ENCODE results near the gene HOXD10.

HOXD10 gene

DNA sequence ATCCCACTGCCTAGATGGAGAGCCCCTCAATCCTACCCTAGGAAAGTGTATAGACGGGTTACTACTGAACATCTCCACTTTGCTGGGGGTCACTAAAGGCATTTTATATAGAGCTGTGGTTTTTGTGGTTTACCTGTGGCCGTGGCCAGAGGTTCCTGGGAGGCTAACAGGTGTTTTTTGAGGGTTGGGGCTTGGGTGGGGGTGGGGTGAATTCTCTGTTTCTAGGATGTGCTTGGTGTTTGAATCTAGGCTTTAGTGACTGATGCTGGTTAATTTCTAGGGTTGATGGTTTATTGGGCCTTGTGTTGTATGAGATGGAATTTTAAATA lies 20.6 kb downstream of the HOXD10 start:
- DNase-seq: no peak

DNA sequence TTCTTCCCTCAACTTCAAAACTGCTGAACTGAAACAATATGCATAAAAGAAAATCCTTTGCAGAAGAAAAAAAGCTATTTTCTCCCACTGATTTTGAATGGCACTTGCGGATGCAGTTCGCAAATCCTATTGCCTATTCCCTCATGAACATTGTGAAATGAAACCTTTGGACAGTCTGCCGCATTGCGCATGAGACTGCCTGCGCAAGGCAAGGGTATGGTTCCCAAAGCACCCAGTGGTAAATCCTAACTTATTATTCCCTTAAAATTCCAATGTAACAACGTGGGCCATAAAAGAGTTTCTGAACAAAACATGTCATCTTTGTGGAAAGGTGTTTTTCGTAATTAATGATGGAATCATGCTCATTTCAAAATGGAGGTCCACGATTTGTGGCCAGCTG lies 21.3 kb downstream of the HOXD10 start:
- no peak for DNase-seq

DNA sequence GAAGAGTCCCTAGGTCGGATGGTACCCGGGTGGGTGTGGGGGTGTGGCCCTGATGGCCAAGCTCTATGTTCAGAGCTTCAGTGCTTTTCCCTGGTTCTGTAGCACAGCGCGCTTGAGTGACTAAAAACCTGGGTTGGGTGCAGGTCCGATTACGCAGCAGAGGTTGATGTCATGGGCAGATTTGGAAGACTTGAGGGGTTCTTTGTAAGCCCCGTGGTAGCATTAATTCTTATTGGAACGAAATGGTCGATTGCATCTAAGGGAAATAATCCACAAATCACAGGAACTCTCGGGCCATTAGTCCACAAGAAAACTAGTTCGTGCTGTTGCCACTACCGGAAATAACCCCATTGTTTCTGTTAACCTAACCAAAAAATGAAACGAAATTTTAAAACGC lies 21.9 kb downstream of the HOXD10 start:
- DNase-seq: no peak

DNA sequence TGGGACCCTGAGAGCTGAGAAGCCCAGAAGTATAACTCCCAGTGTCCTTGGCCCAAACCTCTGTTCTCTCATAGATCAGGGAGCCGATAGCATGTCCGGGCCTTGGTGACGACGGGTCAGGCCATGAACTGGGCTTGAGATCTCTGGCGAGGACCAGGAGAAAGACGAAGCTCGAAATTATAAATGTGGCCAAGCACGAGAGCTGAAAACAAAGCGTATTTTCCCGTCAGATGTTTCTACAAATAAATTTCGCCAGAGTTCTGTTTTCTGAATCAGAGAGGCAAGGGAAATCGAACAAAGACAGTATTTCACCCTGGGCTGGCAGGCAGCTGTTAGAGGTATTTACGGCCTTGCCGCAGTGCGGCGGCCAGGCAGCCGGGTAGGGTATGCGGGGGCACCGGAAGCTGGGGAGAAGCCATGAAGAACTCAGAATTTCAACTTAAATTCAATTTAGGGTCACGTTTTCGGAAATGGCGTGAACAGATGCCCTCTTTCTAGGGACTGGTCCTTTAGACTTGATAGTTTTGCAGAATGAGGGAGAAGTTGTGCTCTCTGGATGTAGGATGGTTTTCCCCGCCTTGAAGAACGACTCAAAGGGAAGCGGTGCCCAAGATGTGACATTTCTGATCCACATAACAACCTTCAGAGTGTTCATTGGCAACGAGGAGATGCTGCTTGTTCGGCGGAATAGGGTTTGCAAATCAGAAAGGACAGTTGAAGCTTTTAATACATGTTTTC lies 22.5 kb downstream of the HOXD10 start:
- no peak for DNase-seq

DNA sequence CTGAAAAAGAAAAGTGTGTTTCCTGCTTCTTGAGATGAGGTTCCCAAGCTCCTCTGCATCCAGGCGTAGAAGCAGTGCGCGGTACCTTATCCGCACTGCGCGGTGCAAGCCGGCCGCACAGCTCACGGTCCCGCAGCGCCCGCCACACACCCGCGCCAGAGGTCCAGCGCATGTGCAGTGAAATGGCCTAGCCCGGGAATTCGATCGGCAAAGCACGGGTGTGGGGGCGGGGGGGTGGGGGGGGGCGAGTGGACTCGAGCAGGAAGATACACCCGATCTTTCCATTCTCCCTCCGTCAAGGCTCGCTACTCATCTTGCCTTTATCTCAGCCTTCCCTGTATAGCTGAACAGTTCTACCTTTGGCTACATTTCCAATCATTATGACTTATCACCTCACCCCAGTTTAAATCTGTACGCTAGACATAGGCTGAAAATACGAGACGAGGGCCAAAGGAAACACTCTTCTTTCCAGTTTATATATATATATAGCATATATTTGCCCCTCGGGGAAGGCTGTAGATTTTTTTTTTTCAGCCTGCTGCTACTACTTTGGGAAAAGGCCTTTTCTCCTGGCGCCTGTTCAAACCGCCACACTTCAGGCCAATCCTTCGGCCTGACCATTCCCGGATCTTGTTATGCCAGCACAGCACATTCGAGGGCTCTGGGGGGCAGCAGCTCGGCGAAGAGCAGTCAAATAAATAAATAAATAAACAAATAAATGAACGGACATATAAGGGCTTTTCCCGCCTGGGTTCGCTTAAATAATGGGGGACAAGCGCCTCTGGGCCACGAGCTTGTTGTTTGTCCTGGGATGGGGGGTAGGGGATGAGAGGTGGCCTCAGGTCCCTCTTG lies 23.3 kb downstream of the HOXD10 start:
- no peak for DNase-seq

DNA sequence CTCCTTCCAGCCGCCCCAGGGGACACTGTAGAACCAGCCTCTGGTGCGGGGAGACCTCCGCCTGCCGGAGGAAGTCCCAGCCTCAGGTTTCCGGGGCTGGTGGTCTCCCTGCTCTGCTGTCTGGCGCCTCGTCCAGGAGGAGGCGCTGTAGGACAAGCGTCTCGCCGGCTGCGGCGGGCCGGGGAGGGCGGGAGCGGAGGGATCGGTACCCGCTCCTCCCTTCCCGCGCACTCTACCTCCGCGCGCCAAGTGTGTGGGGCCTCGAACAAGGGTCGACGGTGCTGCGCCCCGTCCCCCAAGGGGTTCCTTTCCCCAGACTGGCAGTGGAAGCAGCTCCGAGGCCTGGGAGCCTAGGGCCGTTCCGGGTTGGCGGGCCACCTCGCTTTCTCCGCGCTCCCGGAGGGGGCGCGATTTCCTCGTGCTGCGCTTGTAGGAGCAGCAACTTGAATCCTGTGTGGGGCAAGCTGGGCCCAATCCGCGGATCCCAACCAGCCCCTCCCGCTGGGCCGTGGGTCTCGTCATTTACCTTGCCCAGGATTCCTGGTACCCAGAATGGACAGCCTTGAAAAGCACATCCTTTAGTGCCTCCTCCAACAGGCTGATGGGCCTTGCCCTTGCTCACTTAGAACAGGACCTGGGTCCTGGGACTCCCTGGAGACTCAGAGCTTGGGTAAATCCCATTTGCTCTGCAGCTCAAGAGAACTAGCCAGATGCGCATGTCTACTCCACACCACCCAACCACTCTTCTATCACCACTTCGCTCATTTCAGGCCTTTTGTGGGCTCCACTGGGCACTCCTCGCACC lies 24.1 kb downstream of the HOXD10 start:
- DNase-seq: peak; percentile 49

DNA sequence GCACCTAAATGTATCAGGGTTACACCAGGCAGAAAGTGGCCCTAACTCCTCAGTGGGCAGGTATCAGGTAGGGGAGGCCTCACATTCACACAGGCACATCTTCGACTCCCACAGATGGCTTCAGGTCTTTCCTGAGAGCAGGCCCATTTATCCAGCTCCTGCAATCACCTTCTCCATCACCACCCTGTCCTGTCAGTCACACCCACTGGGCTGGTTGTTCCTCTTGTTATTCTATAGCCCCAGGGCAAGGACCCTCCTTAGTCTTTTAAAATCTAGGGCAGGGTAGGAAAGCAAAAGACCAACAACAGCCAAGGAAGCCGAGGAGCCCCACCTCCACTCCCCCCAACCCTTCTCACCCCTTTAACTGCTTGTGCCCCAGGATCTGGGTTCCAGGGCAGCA lies 25.7 kb downstream of the HOXD10 start:
- no peak for DNase-seq

DNA sequence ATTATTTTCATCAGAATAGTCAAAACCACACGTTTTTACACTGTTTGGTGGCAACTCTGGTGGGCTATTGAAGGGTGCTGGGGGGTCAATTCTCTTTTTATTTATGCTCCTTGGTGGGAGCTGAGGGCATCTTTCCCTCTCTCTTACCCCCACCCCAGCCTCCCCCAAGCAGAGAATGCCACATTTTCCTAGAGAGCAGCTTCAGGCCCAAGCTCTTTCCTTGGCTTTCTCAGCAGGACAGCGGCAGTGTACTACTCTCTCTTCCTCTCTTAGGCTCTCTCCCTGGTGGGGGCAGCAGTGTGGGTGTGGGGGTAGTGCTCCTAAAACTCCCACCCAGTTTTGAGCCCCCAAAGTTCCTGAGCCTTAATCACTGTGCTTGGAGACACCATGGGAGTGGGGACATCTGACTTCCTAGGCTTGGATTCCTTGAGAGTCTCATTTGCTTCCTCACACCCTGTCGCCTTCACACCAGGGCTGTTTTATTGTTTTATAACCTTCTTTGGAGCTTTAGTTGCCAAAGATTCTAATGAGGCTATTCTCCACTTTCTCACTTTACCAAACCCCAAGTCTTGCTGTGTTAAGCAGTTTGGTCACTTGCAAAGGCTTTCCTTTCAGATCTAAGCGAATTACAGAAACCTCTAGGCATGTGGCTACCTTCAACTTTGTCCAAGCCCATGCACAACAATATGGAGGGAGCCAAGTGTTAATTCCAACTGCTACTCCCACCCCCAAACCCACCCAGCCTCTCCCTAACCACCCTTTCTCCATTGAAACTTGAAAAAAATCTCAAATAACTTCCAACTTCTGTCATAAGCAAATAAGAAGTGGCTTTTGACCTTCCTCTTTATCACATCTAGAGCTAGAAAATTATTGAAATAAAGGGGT lies 28.7 kb downstream of the HOXD10 start:
- no peak for DNase-seq

DNA sequence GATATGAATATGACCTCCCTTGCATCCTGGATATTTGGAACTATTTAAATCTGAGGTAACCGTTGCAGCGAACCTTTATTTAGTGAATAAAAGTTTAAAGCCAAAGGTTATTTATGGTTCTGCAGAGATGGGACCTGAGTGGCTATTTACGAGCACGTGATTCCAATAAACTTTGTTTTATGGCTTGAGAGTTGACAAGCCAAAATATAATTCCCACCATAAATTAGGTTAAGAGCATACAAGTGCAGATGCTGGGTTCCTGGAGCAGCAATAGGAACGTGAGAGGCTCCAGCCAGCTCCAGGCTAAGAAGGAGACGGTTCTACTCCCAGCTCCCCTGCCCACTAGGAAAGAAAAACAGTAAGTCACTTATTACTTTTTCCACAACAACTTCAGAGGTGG lies 29.5 kb downstream of the HOXD10 start:
- DNase-seq: no peak

DNA sequence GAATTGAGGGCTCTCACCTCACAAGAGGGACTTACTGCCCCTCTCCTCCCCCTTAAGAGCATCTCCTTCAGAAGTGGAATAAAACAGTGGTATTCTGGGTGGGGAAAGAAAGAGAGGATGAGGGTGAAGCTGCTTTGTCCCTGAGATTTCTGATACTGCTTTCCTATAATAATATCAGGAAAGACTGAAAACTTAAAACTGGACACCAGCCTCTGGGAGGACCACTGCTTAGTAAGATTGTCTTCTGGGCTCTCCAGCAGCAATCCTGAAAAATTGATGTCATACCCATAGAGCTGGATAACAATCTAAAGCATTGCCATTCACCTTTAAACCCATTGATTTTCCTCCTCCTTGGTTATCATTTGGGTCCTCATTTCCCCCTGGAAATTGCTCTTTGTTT lies 30.1 kb downstream of the HOXD10 start:
- DNase-seq: no peak

DNA sequence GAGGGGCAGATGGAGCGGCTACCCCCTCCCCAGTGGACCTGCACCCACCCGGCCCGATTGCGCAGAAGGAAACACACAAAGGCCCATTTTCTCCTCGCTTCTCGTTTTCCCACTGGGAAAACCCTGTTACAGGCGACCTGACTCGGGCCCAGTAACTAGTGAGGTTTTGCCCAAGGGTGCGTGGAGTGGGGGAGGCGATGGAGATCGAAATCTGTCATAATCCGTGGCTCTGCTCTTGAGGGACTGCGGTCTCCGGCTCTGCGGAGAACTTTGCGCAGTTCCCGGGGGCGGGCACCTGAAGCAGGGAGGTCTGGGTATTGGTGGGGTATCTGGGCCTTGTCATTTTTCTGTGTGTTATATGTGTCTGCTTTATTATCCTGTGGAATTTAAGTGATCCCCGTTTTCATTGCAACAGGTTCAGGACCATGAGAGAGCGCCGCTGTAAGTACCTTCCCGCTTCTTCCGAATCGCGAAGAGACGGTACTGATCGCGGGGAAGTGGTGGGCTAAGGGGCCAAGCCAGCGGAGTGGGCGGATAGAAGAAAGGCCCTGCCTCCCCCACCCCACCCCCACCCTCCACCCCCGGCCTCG lies 30.7 kb downstream of the HOXD10 start:
- no peak for DNase-seq

DNA sequence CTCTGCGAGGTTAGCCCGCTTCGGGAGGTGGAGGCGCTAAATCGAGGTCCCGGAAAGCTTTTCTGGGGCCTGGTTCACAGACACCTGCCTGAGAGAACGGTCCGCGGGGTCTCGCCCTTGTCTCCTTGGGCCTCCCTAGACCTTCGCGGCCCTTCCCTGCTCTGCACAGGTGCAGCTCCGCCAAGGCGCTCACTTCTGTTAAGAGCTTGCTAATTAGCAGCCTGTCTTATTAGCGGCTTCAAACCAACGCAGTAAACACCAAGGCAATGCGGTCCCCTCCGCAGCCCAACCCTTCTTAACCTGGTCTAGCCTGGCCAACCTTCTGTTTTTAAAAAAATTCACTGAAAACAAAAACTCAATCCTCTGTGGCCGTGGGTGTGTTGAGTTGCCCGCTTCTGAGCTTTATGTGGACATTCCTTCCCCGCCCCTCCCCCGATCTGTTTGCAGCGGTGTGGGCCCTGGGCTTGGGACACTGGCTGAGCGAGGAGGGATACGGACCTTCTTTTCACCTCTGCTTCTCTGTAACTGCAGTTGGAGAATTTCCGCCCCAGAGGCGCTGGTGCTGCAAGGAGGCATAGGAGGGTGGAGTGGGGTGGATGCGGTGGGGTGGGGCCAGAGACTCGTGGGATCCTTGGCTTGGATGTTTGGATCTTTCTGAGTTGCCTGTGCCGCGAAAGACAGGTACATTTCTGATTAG lies 31.4 kb downstream of the HOXD10 start:
- no peak for DNase-seq

DNA sequence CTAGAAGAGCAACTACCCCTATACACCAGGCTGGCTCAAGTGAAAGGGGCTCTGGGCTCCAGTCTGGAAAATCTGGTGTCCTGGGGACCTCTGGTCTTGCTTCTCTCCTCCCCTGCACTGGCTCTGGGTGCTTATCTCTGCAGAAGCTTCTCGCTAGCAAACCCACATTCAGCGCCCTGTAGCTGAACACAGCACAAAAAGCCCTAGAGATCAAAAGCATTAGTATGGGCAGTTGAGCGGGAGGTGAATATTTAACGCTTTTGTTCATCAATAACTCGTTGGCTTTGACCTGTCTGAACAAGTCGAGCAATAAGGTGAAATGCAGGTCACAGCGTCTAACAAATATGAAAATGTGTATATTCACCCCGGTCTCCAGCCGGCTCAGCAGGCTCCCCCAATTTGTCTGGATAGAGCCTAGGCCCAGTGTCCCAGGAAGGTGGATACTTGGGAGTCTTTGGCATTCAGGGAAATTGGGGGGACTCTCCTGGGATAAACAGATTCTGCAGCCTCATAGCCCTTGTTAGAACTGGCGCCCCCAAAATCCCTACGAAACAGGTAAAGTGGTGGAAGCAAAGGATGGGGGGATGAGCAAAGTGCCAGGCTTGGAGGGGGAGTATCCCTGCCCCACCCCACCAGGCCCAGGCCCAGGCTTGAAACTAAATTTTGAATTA lies 32.3 kb downstream of the HOXD10 start:
- no peak for DNase-seq

DNA sequence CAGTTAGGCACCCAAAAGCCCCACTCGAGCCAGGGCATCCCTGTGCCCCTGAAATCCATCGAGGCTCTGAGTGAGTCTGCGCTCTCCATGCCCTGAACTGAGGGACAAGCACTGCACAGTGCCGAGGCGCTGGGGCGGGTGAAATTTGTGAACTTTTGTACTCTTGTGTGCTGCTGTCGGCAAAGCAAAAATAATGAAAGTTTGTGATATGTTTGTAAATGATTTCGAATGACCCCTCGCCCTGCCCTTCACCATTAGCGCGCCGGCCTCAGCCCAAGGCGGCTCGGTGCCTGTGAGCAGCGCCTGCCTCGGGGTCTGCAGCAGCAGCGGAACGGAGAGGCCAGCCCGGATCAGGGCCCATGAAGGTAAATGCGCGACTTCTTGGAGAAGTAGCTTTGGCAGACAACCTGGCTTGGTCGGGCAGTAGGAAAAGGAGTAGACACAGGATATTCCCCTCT lies 32.9 kb downstream of the HOXD10 start:
- DNase-seq: no peak

DNA sequence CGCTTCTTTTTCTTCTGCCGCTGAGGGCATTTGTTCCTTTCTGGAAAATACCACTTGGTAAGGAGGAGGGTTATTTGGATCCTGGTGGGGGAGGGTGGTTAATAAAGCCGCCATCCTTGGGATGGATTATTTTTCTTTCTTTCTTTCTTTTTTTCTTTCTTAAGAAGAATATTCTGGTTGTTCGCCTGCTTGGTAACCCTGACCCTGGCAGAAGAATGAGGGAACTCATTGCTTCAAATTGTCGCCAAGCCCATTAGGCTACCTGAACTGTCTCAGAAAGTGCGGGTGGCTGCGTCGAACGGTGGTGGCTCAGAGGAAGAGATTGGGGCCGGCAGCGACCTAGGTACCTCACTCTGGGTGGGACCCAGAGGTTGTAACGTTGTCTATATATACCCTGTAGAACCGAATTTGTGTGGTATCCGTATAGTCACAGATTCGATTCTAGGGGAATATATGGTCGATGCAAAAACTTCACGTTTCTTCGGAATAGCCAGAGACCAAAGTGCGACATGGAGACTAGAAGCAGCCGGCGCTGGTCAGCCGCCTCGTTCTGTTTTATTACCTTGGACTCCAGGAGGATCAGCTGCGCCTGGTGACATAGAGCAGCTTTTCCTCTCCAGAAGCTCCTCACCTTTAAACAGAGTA lies 33.5 kb downstream of the HOXD10 start:
- no peak for DNase-seq

DNA sequence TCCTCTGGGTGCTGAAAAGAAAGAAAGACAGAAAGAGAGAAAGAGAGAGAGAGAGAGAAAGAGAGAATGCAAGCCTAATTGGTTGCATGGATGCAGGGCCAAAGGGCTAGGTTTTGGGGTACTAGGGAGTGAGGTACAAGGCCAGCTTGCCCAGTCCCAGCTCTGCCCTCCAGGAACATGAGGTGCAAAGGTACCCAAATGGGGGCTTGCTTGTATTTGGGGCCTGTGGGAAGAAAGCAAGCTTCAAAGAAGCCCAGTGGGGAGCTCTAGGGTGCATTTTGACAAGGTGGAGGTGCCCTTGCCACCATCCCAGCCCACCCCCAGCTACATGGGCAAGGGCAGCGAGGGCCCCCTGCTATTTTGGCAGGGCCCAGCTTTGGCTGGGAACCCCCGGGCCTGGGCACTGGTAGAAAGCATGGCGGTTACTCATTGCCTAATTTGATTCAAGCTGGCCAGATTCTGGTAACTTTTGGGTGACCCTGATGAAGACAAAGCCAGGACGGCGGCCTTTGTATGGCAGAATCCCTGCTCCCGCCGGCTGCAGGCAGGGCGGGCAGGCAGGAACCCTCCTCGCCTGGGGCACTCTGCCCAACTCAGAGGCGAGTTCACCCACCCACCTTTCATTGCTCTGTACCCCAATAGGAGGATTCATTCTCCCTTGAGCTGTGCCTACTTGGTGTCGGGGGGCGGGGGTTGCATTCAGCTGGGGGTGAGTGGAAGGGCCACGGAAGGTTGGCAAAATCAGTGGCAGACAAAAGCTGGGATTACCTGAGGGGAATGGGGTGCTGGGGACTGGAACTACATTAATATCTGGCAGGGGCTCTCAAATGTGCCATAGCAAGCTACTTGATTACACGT lies 34.2 kb downstream of the HOXD10 start:
- DNase-seq: no peak

DNA sequence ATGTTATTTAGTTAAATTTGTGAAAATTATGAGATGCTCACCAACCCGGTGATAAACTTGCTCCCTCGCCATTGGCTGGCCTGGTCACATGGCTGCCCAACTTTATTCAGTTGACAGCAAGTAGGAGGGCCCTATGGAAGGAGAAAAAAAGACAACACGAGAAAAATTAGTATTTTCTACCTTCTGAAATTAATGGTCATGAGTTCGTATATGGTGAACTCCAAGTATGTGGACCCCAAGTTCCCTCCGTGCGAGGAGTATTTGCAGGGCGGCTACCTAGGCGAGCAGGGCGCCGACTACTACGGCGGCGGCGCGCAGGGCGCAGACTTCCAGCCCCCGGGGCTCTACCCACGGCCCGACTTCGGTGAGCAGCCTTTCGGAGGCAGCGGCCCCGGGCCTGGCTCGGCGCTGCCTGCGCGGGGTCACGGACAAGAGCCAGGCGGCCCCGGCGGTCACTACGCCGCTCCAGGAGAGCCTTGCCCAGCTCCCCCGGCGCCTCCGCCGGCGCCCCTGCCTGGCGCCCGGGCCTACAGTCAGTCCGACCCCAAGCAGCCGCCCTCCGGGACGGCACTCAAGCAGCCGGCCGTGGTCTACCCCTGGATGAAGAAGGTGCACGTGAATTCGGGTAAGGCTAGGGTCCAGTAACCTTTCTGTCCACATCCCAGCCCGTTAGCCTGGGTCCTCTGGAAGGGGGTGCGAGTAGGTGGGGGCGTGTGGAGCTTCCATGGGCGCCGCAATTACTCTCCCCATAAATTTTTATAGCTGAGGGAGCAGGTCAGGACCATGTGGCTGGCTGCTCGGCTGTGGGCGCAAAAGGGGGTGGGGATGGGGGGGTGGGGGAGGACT lies 35.1 kb downstream of the HOXD10 start, which contains the start of gene HOXD4:
HOXD4 (plus strand) TSS at position 109 of the 846 bp plus-strand sequence; CDS start at position 193, 84 bp downstream.
- no peak for DNase-seq

All from NCI-H510A treated with DMSO at 0.1 percent for 48 hours (cell line).